Brain microvascular endothelial cell (primary cell): Measurements from ENCODE around the gene SH3BGRL3.

Experiments
- DNase-seq: peaks from one replicate; pipeline ENCODE4 v3.0.0-alpha.2; 2020
- H3K27ac ChIP-seq: fragments of 250-450 bp; sonication (Bioruptor Pico); 2 replicates; pipeline ENCODE4 v1.5.1; 2020; ENCODE audit warnings: mild to moderate bottlenecking, moderate library complexity
- H3K27me3 ChIP-seq: fragments of 250-450 bp; sonication (Bioruptor Pico); replicated peaks from 2 replicates; pipeline ENCODE4 v1.5.1; 2020; ENCODE audit warnings: mild to moderate bottlenecking
- H3K36me3 ChIP-seq: fragments of 250-450 bp; sonication (Bioruptor Pico); replicated peaks from 2 replicates; pipeline ENCODE4 v1.5.1; 2020; ENCODE audit warnings: mild to moderate bottlenecking
- H3K4me3 ChIP-seq: 2 replicates; pipeline ENCODE4 v1.5.1; 2011; ENCODE audit warnings: low read depth, mild to moderate bottlenecking, control low read depth, low read length, moderate library complexity
- in situ Hi-C: cut with HindIII; loops from 2 replicates; pipeline ENCODE4 v1.10.0; 2017; ENCODE audit warnings: low sequenced_read_pairs, low pct_ligation_motif_present
- TF ChIP-seq, protein P1 (sequence below): IDR thresholded peaks from 2 replicates; pipeline ENCODE4 v1.5.1; 2011; ENCODE audit warnings: low read depth, mild to moderate bottlenecking, moderate library complexity, low read length, control low read depth, inconsistent platforms; ENCODE audit errors: missing control alignments

The SH3BGRL3 gene

GRCh38 chr1:26283279-26283853, 3.5 kb downstream of the SH3BGRL3 start:
- in situ Hi-C loops: no loop called here
- Histone ChIP-seq H3K4me3 (no peak overlapping the region), H3K27ac (peak overlapping the region; percentile 77), H3K27me3 (no peaks in the 10 kb centered on the region), H3K36me3 (peaks cover 30% of the 10 kb centered on the region)
- no peak for DNase-seq
- TF ChIP-seq, protein P1, sequence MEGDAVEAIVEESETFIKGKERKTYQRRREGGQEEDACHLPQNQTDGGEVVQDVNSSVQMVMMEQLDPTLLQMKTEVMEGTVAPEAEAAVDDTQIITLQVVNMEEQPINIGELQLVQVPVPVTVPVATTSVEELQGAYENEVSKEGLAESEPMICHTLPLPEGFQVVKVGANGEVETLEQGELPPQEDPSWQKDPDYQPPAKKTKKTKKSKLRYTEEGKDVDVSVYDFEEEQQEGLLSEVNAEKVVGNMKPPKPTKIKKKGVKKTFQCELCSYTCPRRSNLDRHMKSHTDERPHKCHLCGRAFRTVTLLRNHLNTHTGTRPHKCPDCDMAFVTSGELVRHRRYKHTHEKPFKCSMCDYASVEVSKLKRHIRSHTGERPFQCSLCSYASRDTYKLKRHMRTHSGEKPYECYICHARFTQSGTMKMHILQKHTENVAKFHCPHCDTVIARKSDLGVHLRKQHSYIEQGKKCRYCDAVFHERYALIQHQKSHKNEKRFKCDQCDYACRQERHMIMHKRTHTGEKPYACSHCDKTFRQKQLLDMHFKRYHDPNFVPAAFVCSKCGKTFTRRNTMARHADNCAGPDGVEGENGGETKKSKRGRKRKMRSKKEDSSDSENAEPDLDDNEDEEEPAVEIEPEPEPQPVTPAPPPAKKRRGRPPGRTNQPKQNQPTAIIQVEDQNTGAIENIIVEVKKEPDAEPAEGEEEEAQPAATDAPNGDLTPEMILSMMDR: no peak

DNA sequence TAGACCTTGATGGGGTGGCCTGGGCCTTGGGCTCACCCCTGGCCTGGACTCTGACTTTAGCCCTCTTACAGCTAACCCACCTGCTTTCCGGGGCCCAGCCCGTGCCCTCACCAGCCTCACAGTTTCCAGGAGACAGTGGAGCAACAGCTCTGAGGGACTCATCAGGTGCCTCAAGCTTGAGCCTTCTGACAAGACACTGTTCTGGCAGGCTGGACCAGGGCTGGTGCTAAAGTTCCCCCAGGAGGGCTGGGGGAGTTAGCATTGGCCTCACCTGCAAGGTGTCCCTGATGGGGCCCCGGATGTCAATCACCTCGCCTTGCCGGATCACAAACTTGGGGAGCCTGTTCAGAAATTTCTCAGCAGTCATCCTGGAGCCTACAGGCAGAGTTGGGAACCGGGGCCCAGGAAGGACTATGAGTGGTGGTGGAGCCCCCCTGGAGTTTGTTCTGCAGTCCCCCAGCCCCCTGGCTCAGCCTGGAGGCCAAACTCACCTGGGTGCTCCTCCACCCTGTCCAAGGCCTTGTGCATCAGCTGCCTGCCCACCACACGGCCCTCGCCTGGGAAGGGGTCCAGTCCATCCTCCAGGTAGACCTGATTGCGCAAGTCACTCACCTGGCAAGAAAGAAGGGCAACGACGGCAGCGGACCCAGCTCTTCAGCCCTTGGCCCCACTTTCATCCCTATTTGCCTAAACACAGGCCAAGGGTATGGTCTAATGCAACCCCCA, 4.1 kb downstream of the SH3BGRL3 start:
- in situ Hi-C loops: no loop called here
- no peak for DNase-seq
- H3K4me3 ChIP-seq: no peak overlapping the region
- TF ChIP-seq, protein P1: no peak
- peak overlapping the region; percentile 77 for H3K27ac ChIP-seq
- H3K36me3 ChIP-seq: peaks cover 30% of the 10 kb centered on the region
- H3K27me3 ChIP-seq: no peaks in the 10 kb centered on the region

GRCh38 chr1:26284597-26285347, 4.9 kb downstream of the SH3BGRL3 start:
- Histone ChIP-seq H3K27ac (peak overlapping the region; percentile 77), H3K36me3 (peaks cover 30% of the 10 kb centered on the region), H3K27me3 (no peaks in the 10 kb centered on the region), H3K4me3 (no peak overlapping the region)
- peak; percentile 97 for DNase-seq
- TF ChIP-seq, protein P1: peak; percentile 87
- in situ Hi-C loops: no loop called here

- H3K27me3 ChIP-seq: no peaks in the 10 kb centered on the region
- TF ChIP-seq, protein P1: peak; percentile 66
- H3K36me3 ChIP-seq: peaks cover 30% of the 10 kb centered on the region
- in situ Hi-C loops: no loop called here
- H3K27ac ChIP-seq: peak overlapping the region; percentile 77
- no peak for DNase-seq
- no peak overlapping the region for H3K4me3 ChIP-seq
Observed at GRCh38 chr1:26285366-26286063, 5.6 kb downstream of the SH3BGRL3 start.

DNA sequence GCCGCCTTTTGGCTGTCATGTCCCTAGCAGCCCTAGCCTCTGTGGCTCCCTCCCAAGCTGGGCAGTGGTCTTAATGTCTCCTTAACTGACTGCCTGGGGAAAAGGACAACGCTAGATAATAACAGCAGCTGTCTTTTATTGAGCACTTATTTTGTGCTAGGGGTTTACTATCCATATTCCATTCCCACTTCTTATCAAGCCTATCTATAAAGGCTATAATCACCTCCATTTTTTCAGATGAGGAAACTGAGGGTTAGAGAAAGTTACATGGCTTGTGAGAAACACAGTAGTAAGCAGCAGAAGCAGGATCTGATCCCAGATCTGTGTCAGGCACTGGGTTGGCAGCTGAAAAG, 6.2 kb downstream of the SH3BGRL3 start:
- no peak for DNase-seq
- Histone ChIP-seq H3K27me3 (no peaks in the 10 kb centered on the region), H3K36me3 (peaks cover 28% of the 10 kb centered on the region), H3K4me3 (no peak overlapping the region), H3K27ac (no peak overlapping the region)
- TF ChIP-seq, protein P1: no peak
- in situ Hi-C loops: no loop called here
